Measurements from ENCODE around the gene DDA1. TPM values are rescaled to one million over a fixed set of nuclear protein-coding genes. Genes with fewer than 3 reads are reported as not detected.

Gene DDA1
- total RNA-seq, 1 donor from 2014 or later, result 37.9 TPM

DNA sequence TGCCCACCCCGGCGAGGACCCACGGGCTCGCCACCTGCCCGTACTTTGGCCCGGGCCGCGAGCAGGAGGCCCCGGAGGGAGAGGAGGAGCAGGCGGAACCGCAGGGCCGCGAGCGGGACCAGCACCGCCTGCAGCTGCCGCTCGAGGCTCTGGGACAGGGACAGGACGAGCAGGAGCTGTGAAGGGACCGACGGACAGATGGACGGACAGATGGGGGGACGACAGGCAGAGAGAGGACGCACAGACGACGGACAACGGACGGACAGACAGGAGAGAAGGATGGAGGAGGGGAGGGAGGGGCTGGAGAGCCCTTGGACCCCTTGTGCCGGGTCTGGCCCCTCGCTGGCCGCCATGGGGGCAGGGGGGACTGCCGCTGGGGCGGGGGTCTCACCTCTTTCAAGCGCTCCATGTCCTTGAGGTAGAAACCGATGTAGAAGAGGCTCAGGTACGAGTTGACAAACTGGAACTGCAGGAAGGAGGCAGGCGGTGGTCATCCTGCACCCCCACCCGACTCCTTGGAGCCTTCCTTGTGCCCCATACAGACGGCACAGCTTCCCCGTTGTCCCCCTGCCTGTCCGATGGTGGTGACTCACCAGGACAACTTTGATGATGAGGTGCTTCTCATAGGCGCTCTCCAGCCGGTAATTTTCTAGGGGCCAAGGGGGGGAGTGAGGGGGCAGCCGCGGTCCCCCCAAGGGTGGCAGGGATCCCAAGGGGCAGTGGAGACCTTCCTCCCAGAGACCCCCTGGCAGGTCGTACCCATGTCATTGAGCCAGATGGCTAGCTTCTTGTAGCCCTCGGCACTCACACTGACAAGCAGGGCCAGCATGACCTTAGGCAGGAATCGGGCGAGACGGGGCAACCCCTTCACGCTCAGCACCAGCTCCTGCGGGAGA is 20.3 kb downstream of the DDA1 start:
- no peak for DNase-seq (ENCODE audit: low spot score)

DNA sequence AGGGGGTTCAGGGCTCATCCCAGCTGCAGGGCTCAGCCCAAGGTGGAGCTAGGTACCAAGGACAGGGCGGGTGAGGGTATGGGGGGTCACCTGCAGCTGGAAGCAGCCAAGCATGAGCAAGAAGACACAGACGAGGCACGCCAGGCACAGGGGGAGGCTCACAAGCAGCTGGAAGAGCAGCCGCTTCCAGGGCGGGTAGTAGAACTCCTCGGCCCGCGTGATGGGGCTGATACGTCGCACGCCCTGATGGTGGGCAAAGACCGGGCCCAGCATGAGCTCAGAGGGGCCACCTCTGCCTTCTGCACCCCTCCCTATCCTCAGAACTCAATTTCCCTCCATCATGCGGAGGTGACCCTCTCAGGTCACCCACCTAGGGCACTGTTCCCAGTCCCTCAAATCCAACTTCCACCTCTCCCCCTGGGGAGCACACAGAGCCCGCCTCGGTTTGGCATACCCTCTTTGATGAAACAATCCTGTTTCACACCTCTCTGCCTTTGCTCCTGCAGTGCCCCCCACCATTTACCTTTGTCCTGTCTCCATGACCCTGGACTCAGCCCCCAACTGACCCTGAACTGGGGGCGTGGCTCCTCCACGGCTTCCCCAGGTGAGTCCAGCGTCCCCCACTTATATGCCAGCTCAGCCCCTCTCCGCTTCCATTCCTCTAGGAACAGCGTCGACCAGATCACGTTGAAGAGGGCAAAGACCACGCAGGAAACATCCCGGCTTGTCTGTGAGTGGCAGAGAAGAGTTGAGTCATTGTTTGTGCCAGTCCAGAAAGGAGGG is 21.1 kb downstream of the DDA1 start:
- DNase-seq (ENCODE audit: low spot score), result no peak

GRCh38 chr19:17331045-17331558 is 21.7 kb downstream of the DDA1 start:
- no peak for DNase-seq (ENCODE audit: low spot score)

- DNase-seq (ENCODE audit: low spot score), result no peak
Observed at GRCh38 chr19:17332360-17332676, 23.0 kb downstream of the DDA1 start.

- no peak for DNase-seq (ENCODE audit: low spot score)
Observed at GRCh38 chr19:17332677-17333581, 23.6 kb downstream of the DDA1 start.

- peak; percentile 88 for DNase-seq (ENCODE audit: low spot score)
Observed at GRCh38 chr19:17333611-17334413, 24.4 kb downstream of the DDA1 start.

GRCh38 chr19:17334414-17335409 is 25.3 kb downstream of the DDA1 start, which contains the start of gene ANO8:
ANO8 (minus strand) TSS chr19:17334855; CDS start chr19:17334670, 185 bp downstream.
- DNase-seq (ENCODE audit: low spot score), result peak; percentile 97

- no peak for DNase-seq (ENCODE audit: low spot score)
Observed at GRCh38 chr19:17335575-17335974, 26.2 kb downstream of the DDA1 start.

DNA sequence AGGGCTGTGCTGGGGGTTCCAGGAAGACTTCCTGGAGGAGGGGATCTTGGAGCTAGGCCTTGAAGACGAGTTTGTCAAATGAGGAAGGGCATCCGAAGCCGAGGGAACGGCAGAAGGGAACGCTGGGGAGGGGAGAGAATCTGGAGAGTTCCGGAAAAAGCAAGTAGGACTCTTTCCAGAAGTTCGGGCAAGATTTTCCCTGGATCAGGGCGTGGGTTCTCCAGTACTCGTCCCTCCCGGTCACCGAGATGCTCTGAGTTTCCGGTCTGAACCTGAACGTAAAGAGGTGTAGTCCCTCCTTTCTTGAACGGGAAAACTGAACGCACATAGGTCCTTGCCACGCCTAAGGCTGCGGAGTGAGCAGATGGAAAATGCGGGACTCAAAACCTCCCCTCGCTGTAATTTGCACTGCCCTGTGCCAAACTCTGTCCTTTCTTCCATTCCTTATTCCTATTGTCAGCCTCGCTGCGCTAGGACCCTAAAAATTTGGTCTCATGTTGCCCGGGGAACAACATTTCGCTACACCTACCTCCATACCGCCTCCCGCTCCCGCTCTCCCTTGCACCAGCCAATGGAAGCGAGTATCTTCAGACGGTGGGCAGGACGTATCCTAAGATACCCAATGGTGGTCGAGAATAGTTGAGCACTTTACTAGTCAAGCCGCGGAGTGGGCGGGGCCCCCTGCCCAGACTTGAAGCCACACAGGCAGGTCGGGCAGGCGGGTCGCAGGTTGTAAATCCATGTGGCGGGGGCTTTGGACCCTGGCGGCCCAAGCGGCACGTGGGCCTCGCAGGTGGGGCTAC is 27.7 kb downstream of the DDA1 start, which contains the start of gene GTPBP3:
Gene GTPBP3, plus strand, starts transcription at position 682 of the 803 bp plus-strand sequence. Its CDS starts 59 bp downstream, at position 741.
- DNase-seq (ENCODE audit: low spot score), result peak; percentile 97

GRCh38 chr19:17337675-17338432 is 28.5 kb downstream of the DDA1 start:
- DNase-seq (ENCODE audit: low spot score), result no peak

GRCh38 chr19:17338433-17339078 is 29.2 kb downstream of the DDA1 start:
- no peak for DNase-seq (ENCODE audit: low spot score)

- DNase-seq (ENCODE audit: low spot score), result no peak
Observed at GRCh38 chr19:17339088-17339741, 29.9 kb downstream of the DDA1 start.

DNA sequence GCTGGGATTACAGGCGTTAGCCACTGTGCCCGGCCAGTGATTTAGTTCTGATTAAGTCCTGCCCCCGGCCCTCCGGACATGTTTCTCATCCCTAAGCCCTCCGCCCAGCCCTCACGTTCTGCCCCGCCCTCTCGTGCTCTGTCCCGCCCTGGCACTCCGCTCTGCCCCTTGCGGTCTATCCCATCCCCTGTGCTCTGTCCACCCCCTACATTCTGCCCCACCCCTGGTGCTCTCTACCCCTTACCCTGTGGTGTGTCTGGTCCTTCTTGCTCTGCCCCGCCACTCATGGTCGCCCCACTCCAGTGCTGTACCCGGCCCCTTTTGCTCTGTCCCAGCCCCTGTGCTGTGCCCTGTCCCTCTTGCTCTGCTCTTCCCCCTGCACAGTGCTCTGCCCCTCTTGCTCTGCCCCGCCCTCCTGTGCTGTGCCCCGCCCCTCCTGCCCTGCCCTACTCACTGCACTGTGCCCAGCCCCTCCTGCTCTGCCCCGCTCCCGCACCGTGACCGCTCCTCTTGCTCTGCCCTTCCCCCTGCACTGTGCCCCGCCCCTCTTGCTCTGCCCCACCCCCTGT is 31.0 kb downstream of the DDA1 start:
- no peak for DNase-seq (ENCODE audit: low spot score)

GRCh38 chr19:17340871-17341357 is 31.6 kb downstream of the DDA1 start:
- DNase-seq (ENCODE audit: low spot score), result no peak

DNA sequence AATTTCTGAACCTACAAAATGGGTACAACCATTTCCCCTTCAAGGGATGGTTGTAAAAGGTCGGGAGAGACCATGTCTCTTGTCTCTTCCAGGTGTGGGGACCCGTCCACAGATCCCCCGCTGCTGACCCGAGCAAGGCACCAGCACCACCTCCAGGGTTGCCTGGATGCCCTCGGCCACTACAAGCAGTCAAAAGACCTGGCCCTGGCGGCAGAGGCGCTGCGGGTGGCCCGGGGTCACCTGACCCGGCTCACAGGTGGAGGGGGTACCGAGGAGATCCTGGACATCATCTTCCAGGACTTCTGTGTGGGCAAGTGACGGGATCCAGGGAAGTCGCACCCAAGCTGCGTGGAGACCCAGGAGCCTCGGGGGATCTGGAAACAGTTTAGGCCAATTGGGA is 32.0 kb downstream of the DDA1 start:
- no peak for DNase-seq (ENCODE audit: low spot score)

- DNase-seq (ENCODE audit: low spot score), result no peak
Observed at GRCh38 chr19:17341845-17342244, 32.5 kb downstream of the DDA1 start.
